Lung (tissue), 12 donors: Measurements from ENCODE around the gene ATXN7L3B. TPM values are rescaled to one million over a fixed set of nuclear protein-coding genes. Genes with fewer than 3 reads are reported as not detected.

Experiments used
- ATAC-seq: fragments of 200-7000 bp; cut with Tn5 transposase; one replicate; pipeline ENCODE4 v1.9.1; 2020; ENCODE audit warnings: moderate number of reproducible peaks; ENCODE audit not compliant: insufficient read depth, low FRiP score
- DNase-seq, 3 donors: peaks; one replicate each; pipeline ENCODE4 v3.0.0-alpha.2; 2013 to 2017
- H3K27ac ChIP-seq, 2 donors: one replicate each; pipeline ENCODE4 v1.5.1; 2013; ENCODE audit warnings: mild to moderate bottlenecking in 2 of 2, moderate library complexity in 2 of 2, control low read depth in 1 of 2, inconsistent platforms in 1 of 2, low read depth in 1 of 2, low read length in 1 of 2
- H3K27me3 ChIP-seq, 3 donors: one replicate each; pipeline ENCODE4 v1.5.1; 2013; ENCODE audit warnings: low read length in 2 of 3; ENCODE audit not compliant: control insufficient read depth in 3 of 3, insufficient read depth in 3 of 3
- H3K36me3 ChIP-seq, 4 donors: one replicate each; pipeline ENCODE4 v1.5.1; 2013; ENCODE audit warnings: low read length in 4 of 4, mild to moderate bottlenecking in 1 of 4, moderate library complexity in 1 of 4; ENCODE audit not compliant: control insufficient read depth in 4 of 4, insufficient read depth in 4 of 4
- H3K4me1 ChIP-seq, 5 donors: one replicate each; pipeline ENCODE4 v1.5.1; 2013; ENCODE audit warnings: low read length in 5 of 5, mild to moderate bottlenecking in 2 of 5, moderate library complexity in 1 of 5; ENCODE audit not compliant: control insufficient read depth in 5 of 5, insufficient read depth in 5 of 5
- H3K4me3 ChIP-seq: one replicate; pipeline ENCODE4 v1.5.1; 2013; ENCODE audit warnings: mild to moderate bottlenecking, control low read depth, moderate library complexity
- H3K9ac ChIP-seq, 2 donors: one replicate each; pipeline ENCODE4 v1.5.1; 2013; ENCODE audit warnings: low read length in 2 of 2, control low read depth in 1 of 2; ENCODE audit not compliant: insufficient read depth in 1 of 2
- H3K9me3 ChIP-seq, 4 donors: one replicate each; pipeline ENCODE4 v1.5.1; 2013; ENCODE audit warnings: low read length in 3 of 4, mild to moderate bottlenecking in 1 of 4, moderate library complexity in 1 of 4; ENCODE audit not compliant: control insufficient read depth in 4 of 4, insufficient read depth in 3 of 4
- WGBS, 2 donors: extraction: QIAGEN DNeasy Blood & Tissue Kit; methylation state at CpG; one replicate each; pipeline ENCODE4 v1.1.7; 2013; 5-methylcytosine and 5-hydroxymethylcytosine counted together
- polyA plus RNA-seq, 2 donors: library from polyadenylated mRNA; stranded (reverse); fragments of 200-250 nt; gene quantifications; one replicate each; pipeline ENCODE4 v1.2.1, GENCODE V29; 2013
- total RNA-seq, 2 donors: library from RNA; depleted of rRNA in 1 of 2; stranded (reverse); fragments of >200 nt in 1 of 2; gene quantifications; one replicate each; pipeline ENCODE4 v1.2.1, GENCODE V29; 2014 to 2021
- TF ChIP-seq, protein P1 (sequence below): IDR thresholded peaks from 2 replicates; pipeline ENCODE4 v1.5.1; 2012; ENCODE audit warnings: mild to moderate bottlenecking; ENCODE audit errors: control extremely low read depth, extremely low read depth
- donor health status: control.
- donor health status: control.
- donor health status: Bipolar disorder and iron deficiency.
- donor health status: healthy.
- donor health status: DM: yes; HTN: yes; CAD: no.

The ATXN7L3B gene
- total and polyA plus RNA-seq, 4 donors: 9.8 to 40.2 (median 22.2) TPM

DNA sequence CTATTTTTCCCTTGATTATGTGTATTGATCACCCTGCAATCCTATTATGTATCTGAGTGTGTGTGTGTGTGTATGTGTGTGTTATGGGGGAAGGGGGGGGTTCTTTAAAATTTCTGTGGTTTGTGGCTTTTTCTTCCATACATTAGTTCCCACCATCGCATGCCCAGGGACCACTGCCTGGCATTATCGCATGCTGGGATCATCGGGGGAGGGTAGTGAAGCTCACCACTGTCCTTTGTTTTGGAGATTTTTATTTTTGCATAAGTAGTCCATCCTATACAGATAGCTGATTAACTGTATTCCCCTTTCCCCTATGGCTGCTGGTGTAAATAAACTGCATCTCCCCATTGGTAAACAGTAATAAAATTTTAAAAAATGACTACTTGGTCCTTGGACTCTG, 3.4 kb downstream of the ATXN7L3B start:
- Histone ChIP-seq H3K4me1 (peaks cover 9 to 35% (median 16%) of the 10 kb centered on the region in 5 donors), H3K4me3 (no peak overlapping the region), H3K27ac (no peak overlapping the region), H3K9ac (peak overlapping the region in 1 of 2 donors; percentile 61), H3K27me3 (no peaks in the 10 kb centered on the region), H3K36me3 (peaks cover 2 to 16% (median 12%) of the 10 kb centered on the region in 4 donors), H3K9me3 (no peaks in the 10 kb centered on the region)
- ATAC-seq: no peak
- 46 to 58% methylated on average over 3 of the region's 3 CpGs for WGBS, 2 donors
- no peak for DNase-seq
- TF ChIP-seq, protein P1, sequence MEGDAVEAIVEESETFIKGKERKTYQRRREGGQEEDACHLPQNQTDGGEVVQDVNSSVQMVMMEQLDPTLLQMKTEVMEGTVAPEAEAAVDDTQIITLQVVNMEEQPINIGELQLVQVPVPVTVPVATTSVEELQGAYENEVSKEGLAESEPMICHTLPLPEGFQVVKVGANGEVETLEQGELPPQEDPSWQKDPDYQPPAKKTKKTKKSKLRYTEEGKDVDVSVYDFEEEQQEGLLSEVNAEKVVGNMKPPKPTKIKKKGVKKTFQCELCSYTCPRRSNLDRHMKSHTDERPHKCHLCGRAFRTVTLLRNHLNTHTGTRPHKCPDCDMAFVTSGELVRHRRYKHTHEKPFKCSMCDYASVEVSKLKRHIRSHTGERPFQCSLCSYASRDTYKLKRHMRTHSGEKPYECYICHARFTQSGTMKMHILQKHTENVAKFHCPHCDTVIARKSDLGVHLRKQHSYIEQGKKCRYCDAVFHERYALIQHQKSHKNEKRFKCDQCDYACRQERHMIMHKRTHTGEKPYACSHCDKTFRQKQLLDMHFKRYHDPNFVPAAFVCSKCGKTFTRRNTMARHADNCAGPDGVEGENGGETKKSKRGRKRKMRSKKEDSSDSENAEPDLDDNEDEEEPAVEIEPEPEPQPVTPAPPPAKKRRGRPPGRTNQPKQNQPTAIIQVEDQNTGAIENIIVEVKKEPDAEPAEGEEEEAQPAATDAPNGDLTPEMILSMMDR: no peak

DNA sequence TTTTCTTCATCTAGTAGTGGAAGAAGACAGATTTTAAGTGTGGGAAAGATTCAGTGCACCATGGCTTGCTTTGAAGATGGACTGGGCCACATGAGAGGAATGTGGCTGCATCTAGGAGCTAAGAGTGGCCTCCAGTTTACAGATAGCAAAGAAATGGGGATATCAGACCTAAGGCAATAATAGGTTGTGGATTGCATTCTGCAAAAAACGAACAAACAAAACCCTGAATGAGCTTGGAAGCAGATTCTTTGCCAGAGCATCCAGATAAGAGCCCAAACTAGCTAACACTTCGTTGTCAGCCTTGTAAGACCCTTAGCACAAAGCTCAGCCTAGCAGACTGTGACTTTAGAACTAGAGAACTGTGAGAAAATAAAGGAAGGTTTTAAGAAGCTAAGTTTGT, 9.6 kb downstream of the ATXN7L3B start:
- no peaks in the 10 kb centered on the region for H3K27me3 ChIP-seq
- H3K4me1 ChIP-seq: no peaks in the 10 kb centered on the region
- H3K27ac ChIP-seq: no peak overlapping the region
- no peaks in the 10 kb centered on the region for H3K9me3 ChIP-seq
- DNase-seq: no peak
- no peak overlapping the region for H3K4me3 ChIP-seq
- peaks cover 0 to 2% (median 0%) of the 10 kb centered on the region in 4 donors for H3K36me3 ChIP-seq
- 87 to 91% methylated on average over 2 of the region's 2 CpGs for WGBS, 2 donors
- TF ChIP-seq, protein P1: no peak
- no peak for ATAC-seq
- H3K9ac ChIP-seq: no peak overlapping the region

DNA sequence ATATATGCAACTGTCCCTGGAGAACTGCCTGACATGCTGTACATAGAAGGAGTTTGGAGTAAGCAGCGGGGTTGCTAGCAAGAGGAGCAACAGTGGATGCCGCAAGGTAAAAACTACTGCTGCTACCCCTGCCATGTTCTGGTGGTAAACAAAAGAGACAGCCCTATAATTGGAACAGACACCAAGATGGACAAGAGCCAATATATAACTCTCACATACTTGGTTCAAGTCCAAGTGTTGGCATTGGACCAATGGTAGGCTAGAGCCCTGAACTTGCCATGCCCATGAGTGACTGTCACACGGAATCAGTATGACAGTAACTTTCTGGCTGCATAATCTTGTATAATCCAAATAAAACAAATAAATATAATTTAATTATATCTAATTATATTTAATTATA, 13.7 kb downstream of the ATXN7L3B start:
- Histone ChIP-seq H3K27me3 (no peaks in the 10 kb centered on the region), H3K4me1 (no peaks in the 10 kb centered on the region), H3K9me3 (no peaks in the 10 kb centered on the region), H3K4me3 (no peak overlapping the region), H3K9ac (no peak overlapping the region), H3K27ac (no peak overlapping the region), H3K36me3 (peaks cover 0 to 2% (median 0%) of the 10 kb centered on the region in 4 donors)
- ATAC-seq (no peak), DNase-seq (no peak)
- WGBS, 2 donors: 91 to 96% methylated on average over 3 of the region's 3 CpGs
- TF ChIP-seq, protein P1: no peak

DNA sequence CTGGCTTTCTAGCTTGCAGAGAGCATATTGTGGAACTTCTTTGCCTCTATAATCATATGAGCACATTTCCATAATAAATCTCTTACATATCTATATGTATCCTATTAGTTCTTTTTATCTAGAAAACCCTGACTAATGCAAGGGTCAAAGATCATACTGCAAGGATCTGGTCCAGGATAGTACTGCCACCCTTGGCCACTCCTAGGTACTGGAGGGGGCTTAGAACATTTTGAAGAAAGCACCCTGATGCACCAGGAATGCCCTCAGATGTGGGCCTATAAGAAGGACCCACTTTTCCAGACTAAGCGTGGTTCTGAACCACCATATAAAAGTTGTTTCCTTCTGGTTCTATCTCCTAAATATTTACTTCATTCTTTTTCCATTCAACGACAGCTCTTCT, 14.6 kb downstream of the ATXN7L3B start:
- WGBS, 2 donors: 89 to 96% methylated on average over 2 of the region's 2 CpGs
- Histone ChIP-seq H3K27ac (no peak overlapping the region), H3K4me1 (no peaks in the 10 kb centered on the region), H3K9ac (no peak overlapping the region), H3K36me3 (no peaks in the 10 kb centered on the region), H3K9me3 (no peaks in the 10 kb centered on the region), H3K4me3 (no peak overlapping the region), H3K27me3 (no peaks in the 10 kb centered on the region)
- TF ChIP-seq, protein P1: no peak
- ATAC-seq (no peak), DNase-seq (no peak)
